NCI-H510A (cell line): ENCODE data around the gene THRB.

Experiments used
- DNase-seq: peaks from one replicate; lab custom pipeline; 2025; lab: John Stamatoyannopoulos, UW

The THRB gene

DNA sequence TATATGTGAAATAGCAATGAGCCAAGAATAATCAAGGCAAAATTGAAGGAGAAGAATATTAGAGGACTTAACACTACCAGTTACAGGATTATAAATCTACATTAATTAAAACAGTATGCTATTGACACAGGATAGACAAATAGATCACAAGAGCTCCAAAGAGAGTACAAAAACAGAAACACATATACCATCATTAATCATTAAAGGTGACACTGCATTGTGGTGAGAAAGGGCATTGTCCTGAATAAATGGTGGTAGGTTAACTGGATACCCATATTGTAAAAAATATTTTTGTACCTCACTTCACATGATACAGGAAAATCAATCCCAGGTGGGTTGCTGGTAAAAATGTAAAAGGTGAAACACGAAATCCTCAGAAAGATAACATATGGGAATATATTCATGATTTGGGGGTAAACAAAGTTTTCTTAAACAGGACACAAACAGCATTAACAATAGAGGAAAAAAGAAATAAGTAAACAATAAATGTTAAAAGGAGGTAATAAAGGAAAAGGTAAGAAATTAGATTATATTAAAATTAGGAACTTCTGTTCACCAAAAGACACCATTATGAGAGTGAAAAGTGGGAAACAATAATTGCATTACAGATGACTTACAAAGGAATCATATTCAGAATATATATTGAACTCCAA lies 145.2 kb downstream of the THRB start:
- DNase-seq = no peak

DNA sequence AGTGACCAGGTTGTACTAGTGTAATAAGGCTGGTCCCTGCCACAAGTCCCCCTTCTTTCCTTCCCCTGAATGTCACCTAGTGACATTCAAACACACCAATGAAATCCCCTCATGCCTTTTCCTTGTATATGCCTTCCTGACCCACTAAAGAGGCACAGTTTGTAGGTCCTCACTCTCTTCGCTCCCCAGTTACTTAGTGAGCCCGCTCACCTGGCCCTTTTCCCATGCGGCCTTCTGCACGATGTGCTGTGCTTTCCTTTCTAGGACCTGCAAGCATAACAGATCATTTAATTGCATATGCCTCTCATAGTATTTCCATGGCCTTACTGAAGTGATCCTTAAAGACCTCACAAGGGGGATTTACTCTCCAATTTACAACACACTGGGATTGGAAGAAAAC lies 146.3 kb downstream of the THRB start:
- no peak for DNase-seq

DNA sequence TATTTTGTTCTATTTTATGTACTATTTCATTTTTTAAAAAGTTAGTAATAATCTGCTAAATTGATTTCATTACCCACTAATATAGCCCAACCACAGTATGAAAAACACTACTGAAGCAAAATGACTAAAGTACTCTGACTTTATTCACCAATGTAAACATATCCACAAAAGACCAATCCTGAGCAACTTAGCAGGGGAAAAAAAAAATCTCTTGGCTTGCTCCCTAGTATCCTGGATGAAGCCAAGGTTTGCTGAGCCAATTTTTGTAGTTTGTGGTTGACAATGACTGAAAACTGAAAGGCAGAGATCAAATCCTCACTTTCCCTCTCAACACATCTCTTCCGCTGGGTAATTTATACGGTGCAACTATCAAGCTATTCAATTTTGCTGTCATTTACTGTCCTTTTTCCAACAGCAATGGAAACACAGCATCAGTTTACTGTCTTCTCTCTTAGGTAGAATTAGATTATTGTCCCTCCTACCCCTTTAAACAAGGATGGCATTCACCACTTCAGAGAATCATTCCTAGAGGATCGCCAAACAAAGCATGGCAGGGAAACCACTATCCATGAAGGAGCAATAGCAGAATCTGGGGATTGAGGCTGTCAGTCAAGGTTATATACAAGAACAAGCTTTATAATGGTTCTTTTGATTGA lies 149.7 kb downstream of the THRB start:
- DNase-seq = no peak

DNA sequence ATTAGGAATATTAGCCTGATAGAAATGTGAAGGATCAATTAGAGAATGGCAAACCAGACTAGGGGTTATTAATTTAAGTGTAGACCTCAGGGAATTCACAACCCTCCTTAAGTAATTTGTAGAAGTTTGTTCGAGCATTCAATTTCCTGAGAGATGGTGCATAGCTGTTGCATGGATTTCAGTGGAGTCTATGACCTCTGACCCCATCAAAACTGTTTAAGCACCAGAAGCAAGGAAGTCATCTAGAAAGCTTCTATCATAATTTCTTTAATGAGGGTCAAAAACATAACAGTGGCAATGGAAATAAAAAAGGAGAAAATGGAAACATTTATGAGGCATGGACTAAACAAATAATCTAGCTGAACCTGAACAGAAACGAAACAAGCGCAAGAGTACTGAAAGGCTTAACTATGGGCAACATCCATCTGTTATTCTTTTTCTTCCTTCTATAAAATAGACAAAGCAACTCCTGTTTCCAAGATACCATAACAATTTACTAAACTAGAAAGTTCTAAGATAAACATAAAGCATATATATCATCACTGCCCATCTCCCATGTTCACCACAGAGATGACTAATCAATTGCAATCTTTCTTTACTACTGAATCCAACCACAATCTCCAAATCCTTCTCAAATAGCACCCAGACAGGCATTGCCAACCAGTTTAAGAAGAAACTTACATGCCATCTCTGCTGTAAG lies 151.4 kb downstream of the THRB start:
- DNase-seq = no peak

DNA sequence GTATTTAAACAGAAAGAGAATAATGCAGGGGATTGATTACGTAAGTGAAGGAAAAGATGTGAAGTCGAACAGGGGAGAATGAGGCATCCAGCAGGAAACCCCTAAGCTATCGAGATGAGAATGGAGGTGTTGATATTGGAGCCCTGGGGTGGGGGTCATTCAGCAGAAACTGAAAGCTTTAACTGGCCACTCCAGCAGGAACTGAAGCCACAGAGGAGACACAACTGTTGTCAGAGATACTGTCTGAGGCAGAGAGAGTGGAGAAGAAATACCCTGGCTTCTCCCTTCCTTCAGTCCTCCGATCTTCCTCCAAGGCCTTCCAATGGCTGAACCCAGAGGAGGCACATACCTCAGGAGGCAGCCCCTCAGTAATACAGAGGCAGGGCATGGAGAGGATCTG lies 152.4 kb downstream of the THRB start:
- DNase-seq = no peak

DNA sequence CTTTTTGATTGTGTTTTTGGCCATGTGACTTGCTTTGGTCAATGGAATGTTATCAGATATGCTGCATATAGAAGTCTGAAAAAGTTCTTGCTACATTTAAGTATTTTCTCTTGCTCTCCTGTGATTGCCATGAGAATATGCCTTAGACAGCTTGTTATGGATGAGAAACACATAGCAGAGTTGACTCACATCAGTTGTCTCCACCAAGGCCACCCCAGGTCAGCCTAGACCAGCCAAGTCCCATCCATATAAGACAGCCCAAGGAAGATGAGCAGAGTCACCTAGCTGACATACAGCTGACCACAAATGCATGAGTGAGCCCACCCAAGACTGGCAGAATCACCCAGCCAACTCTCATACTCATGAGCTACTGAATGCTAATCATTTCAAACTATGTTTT lies 153.0 kb downstream of the THRB start:
- no peak for DNase-seq

DNA sequence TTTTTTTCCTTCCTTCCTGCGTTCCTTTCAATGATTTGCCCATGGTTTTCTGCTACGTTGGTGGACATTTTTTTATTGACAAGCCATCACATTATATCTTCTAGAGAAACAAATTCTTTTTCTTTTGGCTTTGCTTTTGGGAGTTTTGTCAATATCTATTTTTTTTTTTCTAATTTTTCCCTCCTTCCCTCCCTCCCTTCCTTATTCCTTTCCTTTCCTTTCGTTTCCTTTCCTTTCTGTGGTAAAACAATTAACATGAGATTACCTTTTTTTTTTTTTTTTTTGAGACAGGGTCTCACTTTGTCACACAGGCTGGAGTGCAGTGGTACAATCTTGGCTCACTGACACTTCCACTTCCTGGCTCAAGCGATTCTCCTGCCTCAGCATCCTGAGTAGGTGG lies 153.7 kb downstream of the THRB start:
- DNase-seq = no peak

DNA sequence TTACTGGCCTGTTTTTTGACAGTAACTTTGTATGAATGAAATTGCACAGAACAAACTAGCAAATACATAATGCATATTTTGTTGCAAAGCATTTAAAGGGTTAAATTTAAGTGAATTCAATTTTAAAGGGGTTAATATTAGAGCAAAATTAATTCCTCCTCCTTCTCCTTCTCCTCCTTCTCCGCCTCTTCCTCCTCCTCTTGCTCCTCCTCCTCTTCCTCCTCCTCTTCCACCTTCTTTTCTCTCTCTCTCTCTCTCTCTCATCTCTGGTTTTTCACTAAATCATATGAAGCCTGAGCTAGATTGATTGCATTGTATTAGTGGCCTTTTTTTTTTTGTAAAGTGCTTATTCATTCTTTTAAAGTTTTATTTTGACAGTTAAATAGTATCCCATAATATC lies 154.5 kb downstream of the THRB start:
- no peak for DNase-seq

DNA sequence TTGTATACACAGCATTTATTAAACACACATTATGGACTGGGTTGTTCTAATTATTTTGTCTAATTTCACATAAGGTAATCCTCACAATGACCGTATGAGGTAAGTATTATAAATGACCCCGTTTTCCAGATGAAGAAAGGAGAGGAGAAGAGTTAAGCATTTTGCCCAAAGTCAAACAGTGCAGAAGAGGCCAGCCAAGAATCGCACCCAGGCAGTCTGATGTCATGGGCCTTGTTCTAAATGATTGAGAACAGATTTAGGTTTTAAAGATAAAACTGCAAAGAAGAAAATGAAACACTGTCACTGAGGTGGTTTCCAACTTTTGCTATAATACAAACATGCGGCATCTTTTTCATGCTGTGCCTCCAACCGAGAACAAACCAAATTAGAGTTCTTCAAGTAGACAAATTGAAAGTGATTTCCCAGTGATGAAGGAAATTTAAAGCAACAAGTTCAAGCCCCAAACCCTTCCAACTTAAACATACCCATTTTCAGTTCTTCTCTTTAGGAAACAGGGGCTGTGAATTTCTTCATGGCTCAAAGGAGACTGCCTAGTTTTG lies 155.3 kb downstream of the THRB start:
- no peak for DNase-seq

DNA sequence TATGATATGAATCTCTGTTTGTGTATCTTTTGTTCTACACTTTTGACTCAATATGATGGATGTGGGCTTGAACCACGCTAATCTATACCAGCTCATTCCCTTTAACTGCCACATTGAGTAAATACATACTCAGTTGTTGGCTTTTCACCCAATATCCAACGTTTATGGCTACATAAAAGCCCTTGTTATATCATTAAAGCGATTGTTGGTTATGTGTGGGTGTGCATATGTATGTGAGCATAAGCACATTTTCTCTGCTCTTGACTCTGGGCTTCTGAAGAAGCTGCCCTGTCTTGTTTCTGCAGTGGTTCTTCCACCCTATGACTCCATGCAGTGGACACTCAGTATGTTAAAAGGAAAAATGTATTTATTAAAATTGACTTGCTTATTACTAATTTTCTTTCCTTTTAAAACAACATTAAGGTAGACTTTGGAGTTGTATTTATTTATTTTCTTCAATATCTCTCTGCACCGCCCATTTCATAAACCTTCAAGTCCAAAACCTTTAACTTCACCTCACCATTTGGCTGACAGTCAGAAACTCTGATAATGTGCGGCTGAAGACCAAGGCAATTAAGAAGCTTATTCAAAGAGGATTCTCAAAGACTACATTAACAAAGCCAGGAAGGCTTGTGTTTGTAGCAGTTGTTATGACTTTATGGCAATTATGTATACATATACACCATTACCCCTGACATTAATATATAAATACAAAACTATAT lies 156.1 kb downstream of the THRB start:
- no peak for DNase-seq

DNA sequence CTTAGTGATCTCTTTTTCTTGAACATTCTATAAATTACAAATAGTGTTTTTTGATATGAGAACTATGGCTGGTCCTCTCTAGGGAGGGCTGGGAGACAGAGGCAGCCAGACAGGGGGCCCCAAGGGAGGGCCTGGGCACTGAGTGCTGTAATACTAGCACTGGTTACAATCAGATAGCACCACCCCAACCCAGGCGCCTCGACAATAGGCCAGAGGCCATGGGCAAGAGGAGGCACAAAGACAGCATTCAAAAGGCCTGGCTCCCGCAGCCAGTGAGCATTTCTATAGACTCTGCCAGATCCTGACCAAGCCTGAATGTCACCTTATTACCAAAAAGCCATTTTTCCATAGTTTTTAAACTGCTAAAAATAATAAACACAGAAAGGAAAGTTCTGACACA lies 158.5 kb downstream of the THRB start:
- no peak for DNase-seq

DNA sequence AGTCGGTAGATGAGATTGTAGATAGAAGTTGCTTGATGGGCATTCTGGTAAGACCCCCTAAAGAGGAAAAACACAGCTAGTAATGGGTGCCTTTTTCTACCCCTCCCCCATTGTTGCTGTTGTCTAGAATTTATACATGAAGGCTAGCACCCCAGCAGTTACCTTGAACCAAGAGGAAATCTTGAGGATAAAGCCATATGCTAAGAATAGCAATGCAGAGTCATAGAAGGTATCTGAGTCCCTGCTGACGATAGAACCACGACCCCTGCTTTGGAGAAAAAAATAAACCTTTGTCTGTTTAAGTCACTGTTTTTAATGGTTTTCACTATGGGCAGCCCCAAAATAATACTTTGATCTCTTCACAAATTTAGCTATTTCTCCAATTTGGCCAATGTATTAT lies 162.6 kb downstream of the THRB start:
- DNase-seq = no peak

DNA sequence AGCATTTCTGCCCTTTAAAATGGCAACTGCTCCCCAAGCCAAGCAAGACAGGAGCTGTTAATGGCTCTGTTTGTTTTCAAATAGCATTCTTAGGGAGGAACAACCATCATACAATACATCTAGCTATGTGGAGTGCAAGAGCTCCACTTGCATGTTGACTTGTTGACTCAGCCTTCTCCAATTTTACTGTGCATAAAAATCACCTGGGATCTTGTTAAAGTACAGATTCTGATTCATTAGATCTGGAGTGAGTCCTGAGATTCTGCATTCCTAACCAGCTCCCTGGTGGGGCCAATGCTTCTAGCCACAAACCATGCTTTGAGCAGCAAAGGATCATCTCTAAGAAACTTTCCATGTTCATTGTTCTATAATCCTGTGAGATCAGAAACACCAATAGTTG lies 171.4 kb downstream of the THRB start:
- DNase-seq = no peak

DNA sequence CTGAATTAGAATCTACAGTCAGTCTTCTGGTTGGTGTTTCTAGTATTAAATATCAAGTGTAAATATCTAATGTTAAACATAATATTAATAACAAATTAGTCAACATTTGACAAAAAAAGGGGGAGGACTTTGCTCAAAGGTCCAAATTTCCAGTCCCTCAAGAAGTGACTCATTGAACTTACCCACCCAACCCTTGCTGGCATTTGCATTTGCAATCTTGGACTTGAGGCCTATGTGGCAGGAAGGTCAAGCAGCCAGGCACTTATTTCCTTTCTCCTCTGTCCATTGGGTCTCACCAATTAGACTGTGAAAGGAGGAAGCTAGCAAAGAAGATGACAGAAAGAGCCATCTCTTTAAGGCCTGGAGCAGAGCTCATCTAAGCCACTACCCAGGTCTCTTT lies 174.0 kb downstream of the THRB start:
- no peak for DNase-seq

DNA sequence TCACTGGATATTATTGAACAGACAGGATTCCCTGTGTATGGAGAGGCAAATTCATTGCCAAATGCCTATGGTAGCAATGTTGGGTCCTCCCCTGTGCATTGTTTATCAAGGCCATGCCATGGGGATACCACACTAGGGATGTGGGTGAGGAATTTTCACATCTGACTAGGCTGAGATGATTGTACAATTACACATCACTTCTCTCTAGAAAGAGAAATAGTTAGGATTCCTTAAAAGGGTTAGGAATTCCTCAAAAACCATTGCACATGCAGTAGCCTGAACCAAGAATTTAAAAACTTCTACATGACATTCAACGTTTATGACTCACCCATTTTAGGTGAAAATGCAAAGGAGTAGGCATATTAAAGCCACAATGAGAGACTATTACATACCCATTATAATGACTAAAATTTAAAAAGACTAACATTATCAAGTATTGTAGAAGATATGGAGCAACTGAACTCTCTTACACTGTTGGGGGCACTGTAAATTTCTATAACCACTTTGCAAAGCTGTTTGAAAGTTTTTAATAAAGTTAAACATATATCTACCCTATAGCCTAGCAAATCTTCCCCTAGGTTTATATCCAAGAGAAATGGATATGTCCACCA lies 175.9 kb downstream of the THRB start:
- DNase-seq = no peak

DNA sequence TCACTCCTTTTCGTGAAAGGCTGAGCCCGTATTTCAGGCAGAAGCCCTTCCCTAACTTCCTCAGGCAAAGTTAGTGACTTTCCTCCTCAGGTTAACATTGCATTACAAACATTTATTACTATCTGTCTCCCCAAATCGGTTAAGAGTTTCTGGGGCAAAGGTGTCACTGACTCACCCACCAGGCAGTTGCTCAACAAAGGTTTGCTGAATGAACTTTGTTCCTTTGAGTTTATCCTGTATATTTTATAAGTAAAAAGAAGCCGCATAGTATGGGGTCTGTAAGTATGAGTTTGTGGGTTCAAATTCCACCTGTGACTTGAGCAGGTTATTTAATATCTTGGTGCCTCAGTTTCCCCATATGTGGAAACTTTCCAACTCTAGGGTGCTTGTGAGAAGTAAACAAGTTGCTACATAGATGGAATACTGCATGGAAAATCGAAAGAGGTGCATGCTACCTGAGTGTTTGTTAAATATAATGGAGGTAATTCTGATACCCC lies 177.7 kb downstream of the THRB start:
- no peak for DNase-seq

DNA sequence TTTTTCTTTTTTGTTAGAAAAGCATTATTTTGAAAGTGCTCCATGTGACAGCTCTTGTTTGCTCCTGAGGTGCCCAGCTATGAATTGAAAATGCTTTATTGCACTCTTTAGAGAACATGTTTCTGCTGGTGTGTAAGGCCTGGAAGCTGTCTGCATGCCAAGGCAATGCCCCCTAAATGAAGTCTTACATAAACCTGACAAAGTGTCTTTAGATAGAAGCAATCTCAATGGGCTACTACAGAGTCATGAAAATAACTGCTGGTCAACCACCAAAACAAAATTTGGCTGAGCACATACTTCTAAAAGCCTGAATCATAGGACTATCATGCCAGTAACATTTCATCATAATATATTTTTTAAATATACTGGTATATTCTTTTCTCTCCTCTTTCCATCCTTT lies 178.7 kb downstream of the THRB start:
- no peak for DNase-seq

DNA sequence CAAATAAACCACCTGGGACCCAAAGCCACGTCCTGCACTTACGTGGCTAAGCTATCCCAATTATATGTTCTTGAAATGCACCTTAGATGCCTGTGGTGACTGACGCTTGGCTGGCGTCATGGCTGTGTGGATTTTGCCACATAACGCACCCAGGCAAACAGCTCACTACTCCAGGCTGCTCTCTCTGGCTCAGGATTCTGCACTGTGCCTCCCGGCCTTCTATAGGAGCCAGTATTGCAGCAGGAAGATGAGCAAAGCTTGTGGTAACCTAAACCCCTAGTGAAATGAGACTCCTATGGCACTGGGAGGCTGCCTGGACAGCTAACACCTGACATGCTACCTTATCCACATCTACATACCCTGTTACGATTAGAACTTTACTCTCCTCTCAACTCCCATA lies 179.3 kb downstream of the THRB start:
- no peak for DNase-seq

DNA sequence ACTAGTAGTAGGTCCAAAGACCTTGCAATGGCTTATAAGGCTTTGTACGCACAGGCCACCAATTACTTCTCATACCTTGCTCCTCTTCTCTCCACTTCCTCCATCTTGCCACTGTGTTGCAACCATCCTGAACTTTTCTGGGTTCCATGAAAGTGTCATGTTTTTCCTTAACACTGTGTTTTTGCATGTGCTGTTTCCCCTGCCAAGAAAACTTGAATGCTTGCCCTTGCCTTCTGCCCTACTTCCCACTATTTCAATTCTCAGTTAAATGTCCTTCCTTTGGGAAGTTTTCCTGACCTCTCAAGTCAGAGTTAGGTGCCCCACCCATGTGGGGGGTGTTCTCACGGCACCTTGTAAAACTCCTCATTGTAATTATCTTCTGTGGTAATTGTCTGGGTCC lies 182.8 kb downstream of the THRB start:
- DNase-seq = no peak

DNA sequence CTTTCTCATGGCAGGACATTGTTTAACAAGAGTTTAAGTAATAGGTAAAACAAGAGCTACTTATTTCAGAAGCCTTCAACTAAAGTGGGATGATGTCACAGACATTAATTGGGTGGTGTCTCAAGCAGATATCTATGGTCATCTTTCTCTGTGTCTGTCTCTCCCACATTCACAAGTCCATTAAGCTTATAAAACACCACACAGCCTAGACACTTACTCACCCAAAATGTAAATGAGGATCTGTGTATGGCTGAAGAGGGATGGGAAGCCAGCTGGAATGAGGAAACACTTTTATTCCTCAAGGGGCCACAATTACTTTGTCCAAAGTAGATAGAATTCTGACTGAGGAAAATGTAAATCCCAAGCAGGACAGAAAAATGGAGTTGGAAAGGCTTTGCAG lies 183.8 kb downstream of the THRB start:
- DNase-seq = no peak

DNA sequence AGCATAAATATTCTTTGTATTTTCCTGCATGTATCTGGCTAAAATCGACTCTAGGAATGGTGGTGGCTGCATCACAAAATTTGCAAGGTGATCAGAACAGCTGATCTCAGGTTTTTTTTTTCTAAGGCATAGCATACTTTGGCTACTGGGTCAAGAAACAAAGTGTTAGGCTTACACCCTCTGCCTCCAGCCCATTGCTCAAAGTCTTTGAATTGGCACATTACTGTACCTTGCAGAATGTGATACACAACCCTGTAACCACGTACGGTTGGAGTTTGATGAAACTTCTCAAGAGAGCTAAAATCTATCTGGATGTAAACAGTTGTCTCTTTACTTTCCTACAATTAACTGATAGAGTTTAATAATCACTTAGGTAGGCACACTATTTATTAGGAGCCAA lies 188.1 kb downstream of the THRB start:
- DNase-seq = no peak
